HepG2 (cell line): ENCODE results near the gene IPCEF1.

ENCODE experiments used
- CEBPB ChIP-seq: IDR thresholded peaks from 2 replicates; pipeline ENCODE4 v1.6.1; 2011; ENCODE audit warnings: low read depth, low read length, improper control_type of control experiment, borderline replicate concordance
- CHCHD3 ChIP-seq: sonication (generic); formaldehyde crosslinking; IDR thresholded peaks from 2 replicates; pipeline ENCODE4 v1.8.0; 2022; ENCODE audit warnings: mild to moderate bottlenecking, missing genetic modification reagents, moderate library complexity
- DR1 ChIP-seq: sonication (generic); formaldehyde crosslinking; IDR thresholded peaks from 2 replicates; pipeline ENCODE4 v1.8.0; 2021; ENCODE audit warnings: mild to moderate bottlenecking, missing genetic modification reagents, inconsistent platforms
- EZH2 ChIP-seq: conservative IDR thresholded peaks from 2 replicates; pipeline ENCODE4 v1.6.1; 2012; ENCODE audit warnings: mild to moderate bottlenecking, low read depth, low read length, moderate library complexity
- JUN ChIP-seq: sonication (generic); formaldehyde crosslinking; IDR thresholded peaks from 2 replicates; pipeline ENCODE4 v1.4.0; 2020; ENCODE audit warnings: mild to moderate bottlenecking, missing genetic modification reagents
- MTA3 ChIP-seq: sonication (generic); formaldehyde crosslinking; IDR thresholded peaks from 2 replicates; pipeline ENCODE4 v1.4.0; 2020; ENCODE audit warnings: missing genetic modification reagents
- NR1H2 ChIP-seq: sonication (generic); formaldehyde crosslinking; IDR thresholded peaks from 2 replicates; pipeline ENCODE4 v1.8.1; 2022; ENCODE audit warnings: low read depth, missing genetic modification reagents, borderline replicate concordance
- ZNF253 ChIP-seq: sonication (generic); formaldehyde crosslinking; IDR thresholded peaks from 2 replicates; pipeline ENCODE4 v1.8.0; 2022; ENCODE audit warnings: mild to moderate bottlenecking, missing genetic modification reagents, borderline replicate concordance
- ZNF407 ChIP-seq: sonication (generic); formaldehyde crosslinking; IDR thresholded peaks from one replicate; pipeline ENCODE4 v1.5.1; 2020; ENCODE audit warnings: mild to moderate bottlenecking, missing genetic modification reagents; ENCODE audit errors: not compliant biosample characterization
- ZNF558 ChIP-seq: sonication (generic); formaldehyde crosslinking; IDR thresholded peaks from 2 replicates; pipeline ENCODE4 v1.9.0; 2022; ENCODE audit warnings: mild to moderate bottlenecking, missing genetic modification reagents, borderline replicate concordance
- ZNF580 ChIP-seq: IDR thresholded peaks from 2 replicates; pipeline ENCODE4 v1.6.1; 2016; ENCODE audit warnings: low read depth, borderline replicate concordance
- TF ChIP-seq, protein P1 (sequence below): sonication (generic); formaldehyde crosslinking; IDR thresholded peaks from 2 replicates; pipeline ENCODE4 v1.5.0; 2020; ENCODE audit warnings: mild to moderate bottlenecking, missing genetic modification reagents, moderate library complexity
- TF ChIP-seq, protein P2 (sequence below): sonication (generic); formaldehyde crosslinking; IDR thresholded peaks from 2 replicates; pipeline ENCODE4 v1.8.1; 2023; ENCODE audit warnings: mild to moderate bottlenecking, inconsistent platforms, moderate library complexity, missing genetic modification reagents, borderline replicate concordance

DNA sequence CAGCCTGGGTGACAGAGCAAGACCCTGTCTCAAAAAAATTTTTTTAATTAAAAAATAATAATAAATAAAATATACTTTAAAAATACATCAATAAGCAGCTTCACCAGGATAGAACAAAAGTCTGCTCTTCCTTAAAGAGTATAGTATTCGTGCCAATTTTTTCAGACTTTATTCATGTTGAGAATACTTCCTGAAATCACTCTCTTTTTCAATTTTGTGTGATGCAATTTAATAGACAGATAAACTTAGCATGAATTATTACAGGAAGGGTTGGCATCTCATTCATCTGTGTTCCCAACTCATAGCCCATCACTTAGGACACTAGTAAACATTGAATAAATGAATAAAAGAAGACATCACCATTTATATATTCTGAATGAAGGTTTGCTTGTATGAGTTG is 52.4 kb downstream of the IPCEF1 start:
- TF ChIP-seq, protein P1, sequence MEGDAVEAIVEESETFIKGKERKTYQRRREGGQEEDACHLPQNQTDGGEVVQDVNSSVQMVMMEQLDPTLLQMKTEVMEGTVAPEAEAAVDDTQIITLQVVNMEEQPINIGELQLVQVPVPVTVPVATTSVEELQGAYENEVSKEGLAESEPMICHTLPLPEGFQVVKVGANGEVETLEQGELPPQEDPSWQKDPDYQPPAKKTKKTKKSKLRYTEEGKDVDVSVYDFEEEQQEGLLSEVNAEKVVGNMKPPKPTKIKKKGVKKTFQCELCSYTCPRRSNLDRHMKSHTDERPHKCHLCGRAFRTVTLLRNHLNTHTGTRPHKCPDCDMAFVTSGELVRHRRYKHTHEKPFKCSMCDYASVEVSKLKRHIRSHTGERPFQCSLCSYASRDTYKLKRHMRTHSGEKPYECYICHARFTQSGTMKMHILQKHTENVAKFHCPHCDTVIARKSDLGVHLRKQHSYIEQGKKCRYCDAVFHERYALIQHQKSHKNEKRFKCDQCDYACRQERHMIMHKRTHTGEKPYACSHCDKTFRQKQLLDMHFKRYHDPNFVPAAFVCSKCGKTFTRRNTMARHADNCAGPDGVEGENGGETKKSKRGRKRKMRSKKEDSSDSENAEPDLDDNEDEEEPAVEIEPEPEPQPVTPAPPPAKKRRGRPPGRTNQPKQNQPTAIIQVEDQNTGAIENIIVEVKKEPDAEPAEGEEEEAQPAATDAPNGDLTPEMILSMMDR (CRISPR knock-in tag), result no peak
- TF ChIP-seq ZNF580 (CRISPR knock-in tag), result no peak
- TF ChIP-seq ZNF253 (CRISPR knock-in tag), result no peak
- TF ChIP-seq, protein P2, sequence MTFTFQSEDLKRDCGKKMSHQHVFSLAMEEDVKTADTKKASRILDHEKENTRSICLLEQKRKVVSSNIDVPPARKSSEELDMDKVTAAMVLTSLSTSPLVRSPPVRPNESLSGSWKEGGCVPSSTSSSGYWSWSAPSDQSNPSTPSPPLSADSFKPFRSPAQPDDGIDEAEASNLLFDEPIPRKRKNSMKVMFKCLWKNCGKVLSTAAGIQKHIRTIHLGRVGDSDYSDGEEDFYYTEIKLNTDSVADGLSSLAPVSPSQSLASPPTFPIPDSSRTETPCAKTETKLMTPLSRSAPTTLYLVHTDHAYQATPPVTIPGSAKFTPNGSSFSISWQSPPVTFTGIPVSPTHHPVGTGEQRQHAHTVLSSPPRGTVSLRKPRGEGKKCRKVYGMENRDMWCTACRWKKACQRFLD (CRISPR knock-in tag), result no peak
- TF ChIP-seq EZH2, result no peak
- no peak for TF ChIP-seq CEBPB
- no peak for TF ChIP-seq CHCHD3 (CRISPR knock-in tag)
- TF ChIP-seq DR1 (CRISPR knock-in tag), result no peak
- TF ChIP-seq ZNF407, result no peak
- TF ChIP-seq NR1H2 (CRISPR knock-in tag), result no peak
- no peak for TF ChIP-seq ZNF558
- no peak for TF ChIP-seq JUN (CRISPR knock-in tag)
- no peak for TF ChIP-seq MTA3 (CRISPR knock-in tag)
